H1 (cell line): ENCODE measurements around the gene COLEC11.

Experiments used
- CTCF ChIP-seq, 3 experiments: IDR thresholded peaks; 1 replicate in 2 of 3; 2 replicates in 1 of 3; pipeline versions ENCODE4 v1.5.1 to v1.6.1; 2011; ENCODE audit warnings: low read length in 3 of 3, mild to moderate bottlenecking in 3 of 3, inconsistent platforms in 2 of 3, low read depth in 1 of 3, moderate library complexity in 1 of 3; ENCODE audit not compliant: insufficient read depth in 1 of 3; ENCODE audit errors: control extremely low read depth in 1 of 3
- EZH2 ChIP-seq: fragments of 200-600 bp; sonication (generic); IDR thresholded peaks from 2 replicates; pipeline ENCODE4 v1.7.1; 2012; ENCODE audit warnings: low read depth, mild to moderate bottlenecking, moderate library complexity, low read length, inconsistent platforms; ENCODE audit not compliant: severe bottlenecking
- HDAC6 ChIP-seq: IDR thresholded peaks from one replicate; pipeline ENCODE4 v1.7.1; 2012; ENCODE audit warnings: low read depth, mild to moderate bottlenecking, inconsistent platforms, low read length, moderate library complexity
- RBBP5 ChIP-seq: IDR thresholded peaks from 2 replicates; pipeline ENCODE4 v1.7.1; 2012; ENCODE audit warnings: low read depth, mild to moderate bottlenecking, inconsistent platforms, low read length, moderate library complexity, borderline replicate concordance
- SIN3A ChIP-seq, 2 experiments: IDR thresholded peaks in 1 of 2; conservative IDR thresholded peaks in 1 of 2; 2 replicates each; pipeline ENCODE4 v1.6.1; 2011 to 2012; ENCODE audit warnings: low read length in 2 of 2, improper control_type of control experiment in 1 of 2, low read depth in 1 of 2, mild to moderate bottlenecking in 1 of 2
- SP1 ChIP-seq: IDR thresholded peaks from 2 replicates; pipeline ENCODE4 v1.6.1; 2011; ENCODE audit warnings: low read depth, low read length

- no peak for TF ChIP-seq RBBP5
- no peak for TF ChIP-seq CTCF (IDR thresholded peaks at IDR 0.05; ENCODE audit: control extremely low read depth in 1 of 3, insufficient read depth in 1 of 3, low read depth in 1 of 3, low read length in 3 of 3)
- no peak for TF ChIP-seq SP1
- TF ChIP-seq HDAC6 = no peak
- no peak for TF ChIP-seq EZH2
- no peak for TF ChIP-seq SIN3A (conservative IDR thresholded peaks at IDR 0.05 in 1 of 2, IDR thresholded peaks at IDR 0.05 in 1 of 2; ENCODE audit: low read depth in 1 of 2, low read length in 2 of 2)
Observed at GRCh38 chr2:3606370-3607201, 11.7 kb downstream of the COLEC11 start.
